ENCODE results near the gene PPP6R2. TPM values are rescaled to one million over a fixed set of nuclear protein-coding genes. Genes with fewer than 3 reads are reported as not detected.

The PPP6R2 gene, protein sequence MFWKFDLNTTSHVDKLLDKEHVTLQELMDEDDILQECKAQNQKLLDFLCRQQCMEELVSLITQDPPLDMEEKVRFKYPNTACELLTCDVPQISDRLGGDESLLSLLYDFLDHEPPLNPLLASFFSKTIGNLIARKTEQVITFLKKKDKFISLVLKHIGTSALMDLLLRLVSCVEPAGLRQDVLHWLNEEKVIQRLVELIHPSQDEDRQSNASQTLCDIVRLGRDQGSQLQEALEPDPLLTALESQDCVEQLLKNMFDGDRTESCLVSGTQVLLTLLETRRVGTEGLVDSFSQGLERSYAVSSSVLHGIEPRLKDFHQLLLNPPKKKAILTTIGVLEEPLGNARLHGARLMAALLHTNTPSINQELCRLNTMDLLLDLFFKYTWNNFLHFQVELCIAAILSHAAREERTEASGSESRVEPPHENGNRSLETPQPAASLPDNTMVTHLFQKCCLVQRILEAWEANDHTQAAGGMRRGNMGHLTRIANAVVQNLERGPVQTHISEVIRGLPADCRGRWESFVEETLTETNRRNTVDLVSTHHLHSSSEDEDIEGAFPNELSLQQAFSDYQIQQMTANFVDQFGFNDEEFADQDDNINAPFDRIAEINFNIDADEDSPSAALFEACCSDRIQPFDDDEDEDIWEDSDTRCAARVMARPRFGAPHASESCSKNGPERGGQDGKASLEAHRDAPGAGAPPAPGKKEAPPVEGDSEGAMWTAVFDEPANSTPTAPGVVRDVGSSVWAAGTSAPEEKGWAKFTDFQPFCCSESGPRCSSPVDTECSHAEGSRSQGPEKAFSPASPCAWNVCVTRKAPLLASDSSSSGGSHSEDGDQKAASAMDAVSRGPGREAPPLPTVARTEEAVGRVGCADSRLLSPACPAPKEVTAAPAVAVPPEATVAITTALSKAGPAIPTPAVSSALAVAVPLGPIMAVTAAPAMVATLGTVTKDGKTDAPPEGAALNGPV
- 10 to 100 TPM; 58.7 to 81.2 TPM for total RNA-seq
- 45.3 TPM for polyA plus RNA-seq (2013, experiment 1 of 2)
- polyA plus RNA-seq (2013, experiment 2 of 2): 36.1 TPM
- long read RNA-seq, experiment 1, partial matches to known transcripts: 13 of 18 reads
- long read RNA-seq, experiment 1, other reads (novel, unspliced or antisense): 4 of 18 reads
- long read RNA-seq, experiment 2, full-length matches to known transcripts: 116 of 209 reads
- long read RNA-seq, experiment 2, partial matches to known transcripts: 21 of 209 reads
- long read RNA-seq, experiment 2, other reads (novel, unspliced or antisense): 72 of 209 reads
- long read RNA-seq, experiment 3, full-length matches to known transcripts: 240 of 384 reads
- long read RNA-seq, experiment 3, partial matches to known transcripts: 23 of 384 reads
- long read RNA-seq, experiment 3, other reads (novel, unspliced or antisense): 121 of 384 reads
- long read RNA-seq, experiment 4, partial matches to known transcripts: 1 of 2 reads
- long read RNA-seq, experiment 4, other reads (novel, unspliced or antisense): 1 of 2 reads

DNA sequence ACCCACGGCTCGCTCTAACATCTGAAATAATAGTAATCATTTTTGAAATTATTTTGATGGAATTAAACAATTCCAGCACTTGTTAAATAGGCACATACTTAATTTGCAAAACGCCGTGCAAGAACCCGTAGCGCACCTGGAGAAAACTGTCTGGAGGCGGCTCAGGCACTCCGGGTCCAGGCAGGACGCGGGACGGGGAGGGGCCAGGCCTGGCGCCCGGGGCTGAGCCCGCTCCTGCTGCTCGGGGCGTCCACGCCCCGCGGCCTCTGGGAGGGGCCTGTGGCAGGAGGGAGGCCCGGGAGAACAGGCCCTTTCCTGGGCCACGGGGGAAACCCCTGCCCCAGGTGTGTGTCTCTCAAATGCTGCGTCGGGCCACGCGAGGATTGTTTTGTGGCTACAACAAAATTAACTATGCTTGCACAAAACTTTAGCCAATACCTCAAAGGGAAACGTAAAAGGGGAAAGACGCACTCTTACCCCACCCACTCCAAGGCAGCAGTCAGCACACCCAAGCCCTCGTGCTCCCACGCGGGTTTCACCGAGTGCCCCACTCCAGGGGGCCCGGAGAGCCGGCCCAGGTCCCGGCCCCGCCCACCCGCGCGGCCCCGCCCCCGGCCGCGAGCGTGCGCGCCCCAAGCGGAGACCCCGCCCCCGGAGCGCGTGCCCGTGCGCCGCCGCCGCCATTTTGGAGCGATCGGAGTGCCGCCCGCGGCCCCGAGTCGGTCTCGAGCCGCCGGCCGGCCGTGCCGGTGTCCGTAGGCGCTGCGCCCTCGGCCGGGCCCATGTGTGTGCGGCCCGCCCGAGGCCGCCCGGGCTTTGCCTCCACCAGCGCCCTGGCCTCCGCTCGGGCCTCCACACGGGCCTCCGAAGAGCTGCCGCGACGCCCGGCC is at the start of gene PPP6R2:
PPP6R2 (plus strand) TSS at position 677 of the 890 bp plus-strand sequence. CDS start 50,582 bp downstream, outside the sequence.
- H3K9me3 ChIP-seq (ENCODE audit: control insufficient read depth, low read length): peaks cover 8% of the 10 kb centered on the region
- WGBS, 2 experiments (ENCODE audit: insufficient coverage in 1 of 2, insufficient read length in 1 of 2): 0% methylated on average over 13 to 85 of the region's 87 CpGs
- peak within 1 kb of the TSS; percentile 77 for H3K9ac ChIP-seq (ENCODE audit: extremely low read depth, low read length, poor library complexity, severe bottlenecking)
- Mint-ChIP-seq H3K27ac (peak within 1 kb of the TSS; percentile 92), H3K4me1 (no peaks in the 10 kb centered on the region), H3K36me3 (ENCODE audit: low read depth) (no peaks in the 10 kb centered on the region), H3K4me3 (peak within 1 kb of the TSS; percentile 64), H3K27me3 (ENCODE audit: insufficient read depth) (peaks cover 5% of the 10 kb centered on the region), H3K9me3 (no peaks in the 10 kb centered on the region)
- no peaks in the 10 kb centered on the region for H3K4me1 ChIP-seq (ENCODE audit: control insufficient read depth, insufficient read depth, low read length)
- peak; percentile 93 for DNase-seq
- TF ChIP-seq, protein P1, sequence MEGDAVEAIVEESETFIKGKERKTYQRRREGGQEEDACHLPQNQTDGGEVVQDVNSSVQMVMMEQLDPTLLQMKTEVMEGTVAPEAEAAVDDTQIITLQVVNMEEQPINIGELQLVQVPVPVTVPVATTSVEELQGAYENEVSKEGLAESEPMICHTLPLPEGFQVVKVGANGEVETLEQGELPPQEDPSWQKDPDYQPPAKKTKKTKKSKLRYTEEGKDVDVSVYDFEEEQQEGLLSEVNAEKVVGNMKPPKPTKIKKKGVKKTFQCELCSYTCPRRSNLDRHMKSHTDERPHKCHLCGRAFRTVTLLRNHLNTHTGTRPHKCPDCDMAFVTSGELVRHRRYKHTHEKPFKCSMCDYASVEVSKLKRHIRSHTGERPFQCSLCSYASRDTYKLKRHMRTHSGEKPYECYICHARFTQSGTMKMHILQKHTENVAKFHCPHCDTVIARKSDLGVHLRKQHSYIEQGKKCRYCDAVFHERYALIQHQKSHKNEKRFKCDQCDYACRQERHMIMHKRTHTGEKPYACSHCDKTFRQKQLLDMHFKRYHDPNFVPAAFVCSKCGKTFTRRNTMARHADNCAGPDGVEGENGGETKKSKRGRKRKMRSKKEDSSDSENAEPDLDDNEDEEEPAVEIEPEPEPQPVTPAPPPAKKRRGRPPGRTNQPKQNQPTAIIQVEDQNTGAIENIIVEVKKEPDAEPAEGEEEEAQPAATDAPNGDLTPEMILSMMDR (conservative IDR thresholded peaks at IDR 0.05): peak; percentile 16
- H3K27ac ChIP-seq (ENCODE audit: low read depth, low read length): peak within 1 kb of the TSS; percentile 73
- no peaks in the 10 kb centered on the region for H3K36me3 ChIP-seq (ENCODE audit: control insufficient read depth, insufficient read depth, low read length)
- no peaks in the 10 kb centered on the region for H3K27me3 ChIP-seq (ENCODE audit: control insufficient read depth, insufficient read depth, low read length, poor library complexity, severe bottlenecking)
- peak within 1 kb of the TSS; percentile 87 for H3K4me3 ChIP-seq (ENCODE audit: low read length)

DNA sequence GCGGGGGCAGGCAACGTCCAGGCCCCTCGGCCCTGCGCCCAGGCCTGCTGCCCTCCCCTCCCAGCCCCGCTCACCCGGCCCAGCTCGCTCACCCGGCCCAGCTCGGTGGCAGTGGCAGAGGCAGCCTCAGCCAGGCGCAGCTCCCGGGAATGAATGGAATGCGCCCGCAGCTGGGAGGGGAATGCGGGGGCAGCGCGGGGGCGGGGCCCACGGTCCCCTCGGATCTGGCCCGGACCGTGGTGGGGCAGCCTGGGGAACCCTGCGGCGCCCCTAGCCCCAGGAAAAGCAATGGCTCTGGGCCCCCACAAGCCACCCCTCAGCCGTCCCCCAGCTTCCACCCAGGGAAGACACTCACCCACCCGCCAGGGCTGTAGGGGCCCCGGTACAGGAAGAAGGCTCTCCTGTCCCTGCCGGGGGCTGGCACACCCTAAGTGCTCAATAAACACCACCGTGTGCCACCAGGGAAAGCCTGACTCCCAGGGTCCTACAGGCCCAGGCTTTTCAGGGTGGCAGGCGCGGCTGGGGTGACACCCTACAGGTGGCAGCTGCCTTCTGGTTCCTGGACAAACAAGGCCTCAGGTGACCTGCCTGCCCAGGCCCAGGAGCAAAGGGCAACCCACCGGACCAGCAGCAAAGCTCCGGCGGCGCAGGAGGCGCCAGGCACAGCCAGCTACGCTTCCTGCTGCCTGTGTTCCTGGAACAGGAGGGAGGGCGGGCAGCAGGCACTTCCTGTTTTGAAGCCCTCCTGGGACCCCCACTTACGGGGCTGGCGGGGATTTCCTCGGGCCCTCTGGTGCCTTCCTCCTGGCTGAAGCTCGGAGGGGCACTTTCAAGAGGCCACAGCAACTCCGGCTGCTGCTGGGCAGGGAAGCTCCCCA is 49.4 kb upstream of the PPP6R2 start:
- peaks cover 15% of the 10 kb centered on the region for H3K4me1 ChIP-seq (ENCODE audit: control insufficient read depth, insufficient read depth, low read length)
- H3K4me3 ChIP-seq (ENCODE audit: low read length): peak overlapping the region; percentile 66
- Mint-ChIP-seq H3K4me3 (no peak overlapping the region), H3K27ac (peak overlapping the region; percentile 72), H3K36me3 (ENCODE audit: low read depth) (peaks cover 5% of the 10 kb centered on the region), H3K27me3 (ENCODE audit: insufficient read depth) (no peaks in the 10 kb centered on the region), H3K9me3 (no peaks in the 10 kb centered on the region), H3K4me1 (peaks cover 8% of the 10 kb centered on the region)
- H3K27me3 ChIP-seq (ENCODE audit: control insufficient read depth, insufficient read depth, low read length, poor library complexity, severe bottlenecking): no peaks in the 10 kb centered on the region
- H3K27ac ChIP-seq (ENCODE audit: low read depth, low read length): peak overlapping the region; percentile 79
- 44 to 68% methylated on average over 16 to 42 of the region's 42 CpGs for WGBS, 2 experiments (ENCODE audit: insufficient coverage in 1 of 2, insufficient read length in 1 of 2)
- H3K9ac ChIP-seq (ENCODE audit: extremely low read depth, low read length, poor library complexity, severe bottlenecking): peak overlapping the region; percentile 69
- peaks cover 6% of the 10 kb centered on the region for H3K36me3 ChIP-seq (ENCODE audit: control insufficient read depth, insufficient read depth, low read length)
- TF ChIP-seq, protein P1 (conservative IDR thresholded peaks at IDR 0.05): no peak
- H3K9me3 ChIP-seq (ENCODE audit: control insufficient read depth, low read length): no peaks in the 10 kb centered on the region
- peak; percentile 95 for DNase-seq

Data from endodermal cell (in vitro differentiated cells).